Activated naive CD4-positive, alpha-beta T cell treated with anti-CD3 and anti-CD28 coated beads for 36 hours (primary cell): ENCODE data around the gene POLD2. TPM values are rescaled to one million over a fixed set of nuclear protein-coding genes. Genes with fewer than 3 reads are reported as not detected.

ENCODE experiments used
- CTCF ChIA-PET: fragments of 350-600 bp; sonication (Branson Sonifier 250); formaldehyde crosslinking; loops from one replicate; lab custom pipeline; 2021; ENCODE audit warnings: antibody characterized with exemption; lab: Charles Lee
- DNase-seq: peaks from one replicate; pipeline ENCODE4 v3.0.0-alpha.2; 2020
- H3K27ac Mint-ChIP-seq: one replicate; pipeline ENCODE4 v1.8.0; 2021; ENCODE audit warnings: mild to moderate bottlenecking, mixed read lengths
- H3K27me3 Mint-ChIP-seq: one replicate; pipeline ENCODE4 v1.8.0; 2021; ENCODE audit warnings: low read depth, mixed read lengths
- H3K36me3 Mint-ChIP-seq: one replicate; pipeline ENCODE4 v1.8.0; 2021; ENCODE audit warnings: low read depth, mixed read lengths
- H3K4me1 Mint-ChIP-seq: one replicate; pipeline ENCODE4 v1.8.0; 2021; ENCODE audit warnings: low read depth, mixed read lengths
- H3K4me3 Mint-ChIP-seq: one replicate; pipeline ENCODE4 v1.8.0; 2021; ENCODE audit warnings: mild to moderate bottlenecking, moderate library complexity, mixed read lengths
- H3K9me3 Mint-ChIP-seq: one replicate; pipeline ENCODE4 v1.8.0; 2021; ENCODE audit warnings: mixed read lengths
- intact Hi-C: fragments of 100-400 bp; cut with micrococcal nuclease; formaldehyde crosslinking; loops from one replicate; pipeline ENCODE4 v1.15.1; 2023
- total RNA-seq, 2 experiments: library from RNA; stranded (reverse); gene quantifications; one replicate each; pipeline ENCODE4 v1.2.3, GENCODE V29; 2021

Gene POLD2
- total RNA-seq, 2 experiments from 2014 or later, result 261 to 270 TPM

DNA sequence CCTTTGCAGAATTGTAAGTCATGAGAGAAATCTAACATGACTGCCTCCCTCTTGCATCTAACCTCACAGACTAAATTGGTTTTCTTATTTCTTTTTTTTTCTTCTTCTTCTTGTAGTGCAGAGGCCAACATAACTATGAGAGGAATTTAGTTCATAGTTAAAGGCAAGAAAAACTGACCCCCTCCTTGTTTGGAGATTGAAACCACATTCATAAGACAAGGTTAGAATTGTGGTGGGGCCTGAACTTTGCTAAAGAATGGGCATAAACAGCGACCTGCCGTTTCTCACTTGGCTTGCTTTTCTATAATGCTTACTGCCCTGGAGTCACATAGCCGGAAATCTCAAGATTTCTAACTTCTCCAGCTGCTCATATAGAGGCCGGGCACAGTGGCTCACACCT is 38.6 kb downstream of the POLD2 start:
- Mint-ChIP-seq H3K36me3 (peaks cover 15% of the 10 kb centered on the region), H3K27ac (no peak overlapping the region), H3K4me3 (no peak overlapping the region), H3K4me1 (peaks cover 21% of the 10 kb centered on the region), H3K9me3 (no peaks in the 10 kb centered on the region), H3K27me3 (no peaks in the 10 kb centered on the region)
- CTCF ChIA-PET, result no interaction called here
- intact Hi-C loops, result loop anchor here (5.0 kb wide), 2 partner anchors 157 to 488 kb away; partner anchors contain the start of genes DDX56 and UBE2D4
- no peak for DNase-seq

DNA sequence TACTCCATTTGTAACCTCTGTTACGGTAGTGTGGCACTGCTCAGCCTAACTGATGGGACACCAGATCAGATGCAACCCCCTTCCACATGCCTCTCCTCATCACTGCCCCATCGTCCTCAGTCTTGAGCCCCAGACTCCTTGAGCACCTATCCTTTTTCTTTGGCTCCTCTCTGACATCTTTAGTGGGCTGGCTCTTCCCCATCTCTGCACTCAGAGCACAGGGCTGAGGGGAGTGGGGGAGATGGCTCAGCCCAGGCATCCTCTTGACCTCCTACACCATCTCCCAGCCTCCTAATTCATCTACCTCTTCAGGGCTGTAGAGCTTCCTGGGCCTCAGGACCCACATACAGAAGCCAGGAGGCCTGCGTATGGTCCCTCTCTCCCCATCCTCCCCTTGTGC is 39.6 kb downstream of the POLD2 start:
- CTCF ChIA-PET, result interaction anchor here (0.5 kb wide), 1 partner anchor 329 kb away, joined by 3 read pairs; no protein-coding TSS in a partner anchor
- Mint-ChIP-seq H3K36me3 (peaks cover 15% of the 10 kb centered on the region), H3K27ac (no peak overlapping the region), H3K9me3 (no peaks in the 10 kb centered on the region), H3K27me3 (no peaks in the 10 kb centered on the region), H3K4me1 (peaks cover 23% of the 10 kb centered on the region), H3K4me3 (peak overlapping the region; percentile 48)
- DNase-seq, result no peak
- intact Hi-C loops, result loop anchor here (2.0 to 5.0 kb wide), 5 partner anchors 117 to 489 kb away; partner anchors contain the start of genes DDX56, NUDCD3, UBE2D4 and YKT6

DNA sequence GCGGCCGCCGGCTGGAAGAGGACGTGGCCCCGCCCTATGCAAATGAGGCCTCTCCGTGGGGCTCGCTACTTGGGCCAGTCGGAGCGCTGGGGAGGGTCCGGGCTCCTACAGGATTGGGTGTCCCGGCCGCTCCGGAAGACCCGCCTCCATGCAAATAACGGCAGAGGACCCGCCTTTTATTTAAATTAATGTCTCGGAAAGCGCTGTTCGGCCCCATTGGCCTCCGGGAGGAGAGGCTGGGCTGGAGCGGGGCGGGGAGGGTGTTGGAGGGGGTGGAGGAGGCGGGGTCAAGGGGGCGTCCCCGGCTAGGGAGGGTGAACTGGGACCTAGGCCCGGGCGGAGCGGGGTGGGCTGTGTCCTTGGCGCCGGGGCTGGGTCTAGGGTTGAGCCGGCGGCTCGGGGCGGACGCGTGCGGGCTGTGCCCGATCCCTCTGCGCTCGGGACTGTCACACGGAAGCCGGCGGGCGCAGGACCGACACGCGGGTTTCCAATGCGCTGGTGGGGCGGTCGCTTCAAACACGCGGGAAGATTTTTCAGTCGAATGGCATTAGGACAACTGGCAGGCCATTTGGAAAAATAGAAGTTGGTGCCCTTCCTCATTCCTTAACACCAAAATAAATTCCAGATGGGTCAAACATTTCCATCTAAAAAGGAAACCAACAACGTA is 40.7 kb downstream of the POLD2 start:
- H3K27ac Mint-ChIP-seq, result peak overlapping the region; percentile 59
- no peaks in the 10 kb centered on the region for H3K27me3 Mint-ChIP-seq
- peak; percentile 99 for DNase-seq
- intact Hi-C loops, result loop anchor here (1.0 to 5.0 kb wide), 6 partner anchors 63 to 490 kb away; partner anchors contain the start of genes DDX56, NUDCD3, UBE2D4 and YKT6
- peaks cover 31% of the 10 kb centered on the region for H3K4me1 Mint-ChIP-seq
- CTCF ChIA-PET, result no interaction called here
- no peaks in the 10 kb centered on the region for H3K9me3 Mint-ChIP-seq
- peak overlapping the region; percentile 75 for H3K4me3 Mint-ChIP-seq
- peaks cover 24% of the 10 kb centered on the region for H3K36me3 Mint-ChIP-seq

DNA sequence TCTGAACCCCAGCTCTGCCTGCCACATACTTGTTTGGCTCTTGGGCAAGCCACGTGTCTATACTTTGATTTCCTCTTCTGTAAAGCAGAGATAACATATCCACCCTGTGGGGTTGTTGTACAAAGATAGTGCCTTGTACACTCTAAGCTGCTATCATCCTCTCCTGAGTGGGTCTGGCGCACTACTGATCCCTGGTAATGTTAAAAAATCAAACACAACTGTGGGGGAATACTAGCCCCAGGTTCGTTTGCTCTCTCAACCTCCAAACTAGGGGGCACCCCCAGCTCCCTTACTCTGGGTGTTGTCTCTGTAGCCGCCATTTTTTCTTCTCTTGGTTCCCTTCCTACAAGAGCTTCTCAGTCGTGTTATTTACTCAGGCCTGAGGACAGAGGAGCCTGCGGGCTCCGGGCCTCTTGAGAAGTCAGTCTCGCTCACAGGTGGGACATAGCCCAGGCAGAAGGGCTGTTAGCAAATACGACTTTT is 42.0 kb downstream of the POLD2 start:
- peak overlapping the region; percentile 93 for H3K27ac Mint-ChIP-seq
- H3K9me3 Mint-ChIP-seq, result no peaks in the 10 kb centered on the region
- H3K4me3 Mint-ChIP-seq, result peak overlapping the region; percentile 79
- peaks cover 32% of the 10 kb centered on the region for H3K4me1 Mint-ChIP-seq
- intact Hi-C loops, result loop anchor here (1.0 to 5.0 kb wide), 4 partner anchors 37 to 491 kb away; partner anchors contain the start of genes DBNL, DDX56, POLD2 and UBE2D4
- peaks cover 27% of the 10 kb centered on the region for H3K36me3 Mint-ChIP-seq
- CTCF ChIA-PET, result interaction anchor here (0.6 to 1.5 kb wide), 9 partner anchors 9 to 159 kb away, joined by 3 to 7 read pairs (median 3); no protein-coding TSS in a partner anchor
- DNase-seq, result peak; percentile 57
- H3K27me3 Mint-ChIP-seq, result no peaks in the 10 kb centered on the region

DNA sequence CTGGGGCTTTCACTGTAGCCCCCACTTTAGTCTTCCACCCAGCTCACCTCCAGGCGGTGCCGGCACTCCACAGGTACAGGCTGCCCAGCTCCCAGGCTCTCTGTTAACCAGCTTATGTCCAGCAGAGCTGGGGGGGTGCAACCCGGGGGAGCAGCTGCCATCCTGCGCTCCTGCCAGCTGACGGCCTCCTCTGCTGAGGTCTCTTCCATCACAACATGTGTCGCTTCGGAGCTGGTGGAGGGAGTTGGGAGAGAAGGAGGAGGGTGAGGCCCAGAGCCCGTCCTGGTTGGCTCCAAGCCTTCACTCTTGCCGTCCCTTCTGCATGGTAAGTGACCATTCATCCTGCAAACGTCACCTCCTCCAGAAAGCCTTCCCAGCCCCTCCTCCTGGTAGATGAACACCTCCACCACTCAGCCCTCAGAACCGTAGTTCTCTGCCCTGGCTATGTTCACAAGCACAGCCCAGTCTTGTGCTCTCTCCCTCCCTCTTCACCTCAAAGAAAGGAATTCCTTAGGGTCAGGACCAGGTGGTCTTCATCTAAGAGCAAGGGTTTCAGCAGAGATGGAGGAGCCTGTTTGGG is 42.6 kb downstream of the POLD2 start:
- H3K36me3 Mint-ChIP-seq, result peaks cover 30% of the 10 kb centered on the region
- H3K4me1 Mint-ChIP-seq, result peaks cover 32% of the 10 kb centered on the region

DNA sequence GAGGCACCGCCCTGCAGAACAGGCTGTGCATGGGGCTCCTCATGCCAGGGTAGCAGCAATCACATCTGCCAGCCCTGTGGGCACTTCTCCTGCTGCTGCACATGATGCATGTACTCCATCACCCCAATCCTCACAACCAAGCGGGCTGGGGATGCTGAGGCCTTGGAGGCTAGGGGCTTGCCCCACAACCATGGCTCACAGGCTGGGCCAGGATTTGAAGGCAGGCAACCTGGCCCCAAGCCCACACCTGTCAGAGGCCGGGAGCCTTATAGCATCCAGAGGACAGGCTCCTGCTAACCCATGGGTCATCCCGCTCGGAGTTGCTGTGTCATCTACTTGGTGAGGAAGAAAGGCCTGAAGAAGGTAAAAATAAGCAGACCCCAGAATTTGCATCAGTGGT is 43.2 kb downstream of the POLD2 start:
- CTCF ChIA-PET, result interaction anchor here (1.3 kb wide), 1 partner anchor 161 kb away, joined by 3 read pairs; no protein-coding TSS in a partner anchor
- intact Hi-C loops, result loop anchor here (5.0 kb wide), 2 partner anchors 153 to 492 kb away; partner anchors contain the start of genes DDX56 and UBE2D4
- H3K4me1 Mint-ChIP-seq, result peaks cover 32% of the 10 kb centered on the region
- H3K36me3 Mint-ChIP-seq, result peaks cover 34% of the 10 kb centered on the region
- no peaks in the 10 kb centered on the region for H3K27me3 Mint-ChIP-seq
- peak overlapping the region; percentile 18 for H3K27ac Mint-ChIP-seq
- H3K9me3 Mint-ChIP-seq, result no peaks in the 10 kb centered on the region
- DNase-seq, result no peak
- H3K4me3 Mint-ChIP-seq, result peak overlapping the region; percentile 79

More for the DNA sequence above, 42.6 kb downstream of the POLD2 start:
- DNase-seq, result no peak
- Mint-ChIP-seq H3K27ac (peak overlapping the region; percentile 93), H3K27me3 (no peaks in the 10 kb centered on the region), H3K4me3 (peak overlapping the region; percentile 79), H3K9me3 (no peaks in the 10 kb centered on the region)
- CTCF ChIA-PET, result interaction anchor here (0.6 to 1.5 kb wide), 9 partner anchors 8 to 160 kb away, joined by 3 to 7 read pairs (median 3); no protein-coding TSS in a partner anchor
- intact Hi-C loops, result loop anchor here (1.0 to 5.0 kb wide), 4 partner anchors 36 to 492 kb away; partner anchors contain the start of genes DBNL, DDX56, POLD2 and UBE2D4

DNA sequence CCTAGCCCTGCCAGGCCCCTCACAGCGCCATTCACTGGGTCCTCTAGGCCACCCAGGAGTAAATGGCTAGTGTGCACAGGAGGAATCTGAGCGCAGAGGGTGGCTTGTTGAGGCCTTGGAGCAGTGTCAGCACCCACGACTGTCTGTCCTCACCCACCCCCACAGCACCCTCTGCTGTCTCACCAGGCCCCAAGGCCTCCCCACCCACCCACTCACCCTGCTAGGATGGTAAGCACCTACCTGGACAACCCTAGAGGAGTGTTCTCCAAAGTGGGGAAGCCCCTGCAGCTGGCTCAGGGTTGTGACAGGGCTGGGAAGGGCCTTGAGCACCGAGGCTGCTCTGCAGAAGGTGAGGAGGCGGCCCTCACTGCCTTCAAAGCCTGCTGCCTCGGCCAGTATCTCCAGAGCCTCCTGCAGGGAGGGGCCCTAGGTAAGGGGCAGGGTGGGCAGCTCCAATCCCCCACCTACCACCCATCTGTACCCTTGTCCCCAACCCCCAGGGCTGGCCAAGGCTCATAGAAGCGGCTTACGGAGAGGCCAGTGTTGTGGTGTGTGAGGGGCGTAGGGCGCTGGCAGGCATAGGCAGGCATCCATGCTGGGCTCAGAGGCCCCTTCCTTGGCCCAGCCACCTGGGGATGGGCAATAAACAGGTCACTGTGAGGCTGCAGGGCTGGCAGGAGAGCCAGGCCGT is 43.9 kb downstream of the POLD2 start:
- Mint-ChIP-seq H3K27ac (no peak overlapping the region), H3K4me3 (no peak overlapping the region), H3K27me3 (no peaks in the 10 kb centered on the region), H3K9me3 (no peaks in the 10 kb centered on the region), H3K4me1 (peaks cover 32% of the 10 kb centered on the region), H3K36me3 (peaks cover 35% of the 10 kb centered on the region)
- CTCF ChIA-PET, result no interaction called here
- intact Hi-C loops, result loop anchor here (5.0 kb wide), 2 partner anchors 152 to 493 kb away; partner anchors contain the start of genes DDX56 and UBE2D4
- no peak for DNase-seq

DNA sequence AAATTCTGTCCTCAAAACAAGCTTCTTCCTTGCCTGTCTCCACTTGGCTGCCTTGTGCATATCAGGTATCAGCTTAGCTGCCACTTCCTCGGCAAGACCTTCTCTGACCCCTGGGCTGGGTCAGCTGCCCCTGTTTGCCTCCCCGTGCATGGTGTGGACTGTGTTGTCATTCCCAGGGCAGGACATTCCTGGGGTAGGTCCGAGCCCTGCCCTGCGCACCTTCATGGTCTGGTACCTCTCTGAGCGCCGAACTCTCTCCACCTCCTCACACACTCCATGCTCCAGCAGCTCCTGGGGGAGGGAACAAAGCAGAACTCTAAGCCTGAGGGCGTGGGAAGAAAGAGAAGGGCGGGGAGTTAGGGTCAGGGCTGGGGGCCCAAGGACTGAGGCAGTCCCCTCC is 44.8 kb downstream of the POLD2 start:
- peaks cover 32% of the 10 kb centered on the region for H3K4me1 Mint-ChIP-seq
- H3K27me3 Mint-ChIP-seq, result no peaks in the 10 kb centered on the region
- CTCF ChIA-PET, result interaction anchor here (0.9 kb wide), 1 partner anchor 11 kb away, joined by 3 read pairs; no protein-coding TSS in a partner anchor
- H3K4me3 Mint-ChIP-seq, result no peak overlapping the region
- intact Hi-C loops, result no loop called here
- DNase-seq, result no peak
- peaks cover 35% of the 10 kb centered on the region for H3K36me3 Mint-ChIP-seq
- H3K9me3 Mint-ChIP-seq, result no peaks in the 10 kb centered on the region
- H3K27ac Mint-ChIP-seq, result peak overlapping the region; percentile 24

DNA sequence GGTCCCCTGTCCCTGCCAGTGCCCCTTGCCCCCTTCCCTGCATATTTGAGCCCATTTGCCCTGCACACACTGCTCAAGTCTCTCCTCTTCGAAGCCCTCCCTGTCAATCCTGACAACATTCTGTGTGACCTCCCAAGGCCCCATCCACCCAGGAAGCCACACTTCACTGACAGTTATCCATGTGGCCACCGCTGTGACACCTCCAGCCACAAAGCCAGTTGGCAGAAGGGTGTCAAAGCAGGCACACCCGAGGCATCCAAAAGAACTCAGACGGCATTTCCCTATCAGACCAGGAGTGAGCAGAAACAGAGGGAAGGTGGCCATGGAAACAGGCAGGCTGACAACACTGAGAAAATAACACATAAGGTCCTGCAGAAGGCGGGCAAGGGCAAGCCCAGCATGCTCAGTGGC is 45.7 kb downstream of the POLD2 start:
- DNase-seq, result no peak
- no peaks in the 10 kb centered on the region for H3K27me3 Mint-ChIP-seq
- peaks cover 30% of the 10 kb centered on the region for H3K4me1 Mint-ChIP-seq
- CTCF ChIA-PET, result no interaction called here
- peaks cover 41% of the 10 kb centered on the region for H3K36me3 Mint-ChIP-seq
- no peak overlapping the region for H3K4me3 Mint-ChIP-seq
- no peaks in the 10 kb centered on the region for H3K9me3 Mint-ChIP-seq
- intact Hi-C loops, result no loop called here
- H3K27ac Mint-ChIP-seq, result peak overlapping the region; percentile 34

DNA sequence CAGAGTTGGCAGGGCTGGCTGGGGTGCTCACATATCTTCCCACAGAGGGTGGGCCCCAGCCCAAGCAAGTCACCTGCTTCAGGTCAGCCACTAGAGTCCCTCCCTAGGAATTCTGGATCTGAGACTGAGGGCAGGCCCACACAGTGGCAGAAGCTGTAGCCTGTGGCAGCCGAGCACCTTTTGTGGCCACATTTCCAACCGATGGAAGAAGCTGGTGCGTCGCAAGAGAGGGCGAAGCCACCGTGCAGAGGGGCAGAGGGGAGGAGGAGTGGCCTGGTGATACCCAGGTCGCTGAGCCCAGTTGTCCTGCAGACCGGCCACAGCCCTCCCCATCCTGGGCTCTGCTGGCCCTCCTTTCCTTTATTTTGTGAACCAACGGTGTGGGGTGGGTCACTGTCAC is 46.3 kb downstream of the POLD2 start:
- Mint-ChIP-seq H3K27me3 (no peaks in the 10 kb centered on the region), H3K36me3 (peaks cover 45% of the 10 kb centered on the region), H3K9me3 (no peaks in the 10 kb centered on the region), H3K27ac (no peak overlapping the region), H3K4me3 (no peak overlapping the region), H3K4me1 (peaks cover 30% of the 10 kb centered on the region)
- no peak for DNase-seq
- CTCF ChIA-PET, result no interaction called here
- intact Hi-C loops, result no loop called here

DNA sequence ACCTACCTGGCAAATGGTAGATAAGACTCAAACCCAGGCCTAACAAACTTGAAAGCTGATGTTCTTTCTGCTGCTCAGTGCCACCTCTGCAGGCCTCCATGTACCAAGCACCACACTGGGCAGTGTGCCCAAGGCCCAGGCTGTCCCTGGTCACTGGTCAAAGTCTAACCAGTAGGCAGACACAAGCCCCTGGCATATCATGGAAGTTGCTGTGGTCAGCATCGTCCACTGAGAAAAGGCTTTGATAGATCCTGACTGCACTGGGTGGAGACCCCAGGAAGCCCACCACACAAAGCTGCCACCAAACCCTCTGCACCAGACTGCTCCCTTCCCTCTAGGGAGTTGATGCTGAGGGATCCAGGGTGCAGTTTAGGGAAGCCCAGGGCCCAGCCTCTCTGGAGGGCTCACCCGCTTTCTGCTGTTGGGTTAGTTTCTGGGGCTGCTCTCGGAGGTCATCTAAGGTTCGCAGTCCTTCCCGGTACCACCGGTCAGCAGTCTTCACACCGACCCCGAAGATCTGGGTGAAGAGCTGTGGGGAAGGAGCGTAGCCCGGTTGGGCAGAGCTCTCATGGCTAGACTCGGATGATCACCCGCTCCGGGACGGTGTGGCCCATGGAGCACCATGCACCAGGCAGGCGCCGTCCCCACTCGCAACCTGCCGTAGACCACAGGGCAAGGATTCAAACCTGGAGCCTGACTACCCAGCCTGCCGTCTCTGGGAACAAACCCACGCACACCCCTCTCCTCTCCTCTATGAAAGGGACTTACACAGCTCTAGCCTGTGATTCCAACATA is 47.0 kb downstream of the POLD2 start:
- no peak for DNase-seq
- intact Hi-C loops, result no loop called here
- H3K4me1 Mint-ChIP-seq, result peaks cover 29% of the 10 kb centered on the region
- no peaks in the 10 kb centered on the region for H3K27me3 Mint-ChIP-seq
- no peak overlapping the region for H3K4me3 Mint-ChIP-seq
- H3K27ac Mint-ChIP-seq, result no peak overlapping the region
- H3K36me3 Mint-ChIP-seq, result peaks cover 43% of the 10 kb centered on the region
- no peaks in the 10 kb centered on the region for H3K9me3 Mint-ChIP-seq
- CTCF ChIA-PET, result no interaction called here
